Activated B cell treated with CpG ODN at 0.5 μM for 24 hours (primary cell): ENCODE data around the gene RB1. TPM values are rescaled to one million over a fixed set of nuclear protein-coding genes. Genes with fewer than 3 reads are reported as not detected.

ENCODE experiments used
- ATAC-seq: fragments of 200-7000 bp; cut with Tn5 transposase; one replicate; pipeline ENCODE4 v1.10.0; 2021; ENCODE audit warnings: low read depth, mild to moderate bottlenecking, moderate library complexity
- CTCF ChIA-PET: fragments of 350-600 bp; sonication (Branson Sonifier 250); formaldehyde crosslinking; loops from one replicate; lab custom pipeline; 2021; ENCODE audit warnings: antibody characterized with exemption; lab: Charles Lee
- POLR2A ChIA-PET: fragments of 350-600 bp; sonication (Branson Sonifier 250); formaldehyde crosslinking; loops from one replicate; lab custom pipeline; 2021; ENCODE audit warnings: antibody characterized with exemption; lab: Charles Lee
- DNase-seq: peaks from one replicate; pipeline ENCODE4 v3.0.0; 2022
- H3K27ac Mint-ChIP-seq: one replicate; pipeline ENCODE4 v1.8.0; 2020; ENCODE audit warnings: mixed read lengths
- H3K27me3 Mint-ChIP-seq: one replicate; pipeline ENCODE4 v1.8.0; 2021; ENCODE audit warnings: mixed read lengths
- H3K36me3 Mint-ChIP-seq: one replicate; pipeline ENCODE4 v1.8.0; 2021; ENCODE audit warnings: low read depth, mixed read lengths
- H3K4me1 Mint-ChIP-seq: one replicate; pipeline ENCODE4 v1.8.0; 2021; ENCODE audit warnings: mixed read lengths
- H3K4me3 Mint-ChIP-seq: one replicate; pipeline ENCODE4 v1.8.0; 2020; ENCODE audit warnings: mild to moderate bottlenecking, mixed read lengths
- H3K9me3 Mint-ChIP-seq: one replicate; pipeline ENCODE4 v1.8.0; 2020; ENCODE audit warnings: mixed read lengths
- intact Hi-C: fragments of 100-400 bp; cut with micrococcal nuclease; formaldehyde crosslinking; loops from one replicate; pipeline ENCODE4 v1.15.1; 2024
- total RNA-seq: library from RNA; stranded (reverse); gene quantifications from 2 replicates; pipeline ENCODE4 v1.2.3, GENCODE V29; 2022
- TF ChIP-seq, protein P1 (sequence below): fragments of 200-600 bp; IDR thresholded peaks from one replicate; pipeline ENCODE4 v1.8.0; 2022; ENCODE audit warnings: antibody characterized with exemption, mild to moderate bottlenecking

RB1 gene
- total RNA-seq, 1 donor from 2014 or later: 70.5 TPM

DNA sequence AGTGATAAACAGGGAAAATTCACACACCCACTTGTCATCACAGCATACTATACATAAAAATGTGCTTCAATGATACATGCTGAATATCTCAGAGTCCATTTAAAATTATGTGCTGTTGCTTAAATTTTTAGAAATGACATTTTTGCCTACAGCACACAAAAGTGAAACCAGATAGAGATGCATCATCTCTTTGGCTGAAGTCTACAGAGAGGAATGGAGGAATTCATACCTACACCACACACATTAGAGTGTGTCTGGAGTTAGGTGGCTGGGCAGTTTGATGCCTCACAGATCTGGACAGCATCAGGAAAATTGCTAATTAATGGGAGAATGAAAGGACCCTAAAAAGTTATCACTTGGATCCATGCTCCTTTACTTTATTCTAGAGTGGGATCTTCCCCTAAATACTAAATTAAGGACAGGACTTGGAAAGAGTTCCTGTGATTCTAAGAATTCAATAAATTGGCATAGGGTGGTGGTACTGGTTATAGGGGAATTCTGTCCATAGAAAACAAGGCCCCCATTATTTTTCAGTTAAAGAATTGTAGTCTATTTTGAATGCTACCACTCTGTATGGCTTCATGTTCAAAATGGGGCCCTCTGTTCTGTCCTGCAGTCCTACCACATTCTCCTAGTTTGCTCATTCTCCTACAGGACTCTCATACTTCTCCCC lies 188.0 kb downstream of the RB1 start:
- Mint-ChIP-seq H3K9me3 (no peaks in the 10 kb centered on the region), H3K27me3 (no peaks in the 10 kb centered on the region), H3K27ac (peak overlapping the region; percentile 19), H3K36me3 (peaks cover 1% of the 10 kb centered on the region), H3K4me1 (peaks cover 31% of the 10 kb centered on the region), H3K4me3 (no peak overlapping the region)
- no peak for DNase-seq
- ChIA-PET POLR2A (interaction anchor here (1.2 to 2.0 kb wide), 4 partner anchors 14 to 88 kb away, joined by 3 to 20 read pairs (median 11); partner anchors contain the start of gene RCBTB2), CTCF (interaction anchor here (1.0 to 1.4 kb wide), 2 partner anchors 15 to 89 kb away, joined by 4 to 9 read pairs; no protein-coding TSS in a partner anchor)
- intact Hi-C loops: loop anchor here (1.0 to 5.0 kb wide), 7 partner anchors 9 to 299 kb away; no protein-coding TSS in a partner anchor
- ATAC-seq: no peak
- TF ChIP-seq, protein P1, sequence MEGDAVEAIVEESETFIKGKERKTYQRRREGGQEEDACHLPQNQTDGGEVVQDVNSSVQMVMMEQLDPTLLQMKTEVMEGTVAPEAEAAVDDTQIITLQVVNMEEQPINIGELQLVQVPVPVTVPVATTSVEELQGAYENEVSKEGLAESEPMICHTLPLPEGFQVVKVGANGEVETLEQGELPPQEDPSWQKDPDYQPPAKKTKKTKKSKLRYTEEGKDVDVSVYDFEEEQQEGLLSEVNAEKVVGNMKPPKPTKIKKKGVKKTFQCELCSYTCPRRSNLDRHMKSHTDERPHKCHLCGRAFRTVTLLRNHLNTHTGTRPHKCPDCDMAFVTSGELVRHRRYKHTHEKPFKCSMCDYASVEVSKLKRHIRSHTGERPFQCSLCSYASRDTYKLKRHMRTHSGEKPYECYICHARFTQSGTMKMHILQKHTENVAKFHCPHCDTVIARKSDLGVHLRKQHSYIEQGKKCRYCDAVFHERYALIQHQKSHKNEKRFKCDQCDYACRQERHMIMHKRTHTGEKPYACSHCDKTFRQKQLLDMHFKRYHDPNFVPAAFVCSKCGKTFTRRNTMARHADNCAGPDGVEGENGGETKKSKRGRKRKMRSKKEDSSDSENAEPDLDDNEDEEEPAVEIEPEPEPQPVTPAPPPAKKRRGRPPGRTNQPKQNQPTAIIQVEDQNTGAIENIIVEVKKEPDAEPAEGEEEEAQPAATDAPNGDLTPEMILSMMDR: no peak

GRCh38 chr13:48492096-48492440 lies 188.5 kb downstream of the RB1 start:
- TF ChIP-seq, protein P1: no peak
- Mint-ChIP-seq H3K27ac (no peak overlapping the region), H3K27me3 (no peaks in the 10 kb centered on the region), H3K4me3 (no peak overlapping the region), H3K9me3 (no peaks in the 10 kb centered on the region), H3K4me1 (peaks cover 34% of the 10 kb centered on the region), H3K36me3 (peaks cover 1% of the 10 kb centered on the region)
- CTCF ChIA-PET: interaction anchor here (0.5 to 1.4 kb wide), 4 partner anchors 14 to 109 kb away, joined by 3 to 9 read pairs (median 4); no protein-coding TSS in a partner anchor
- DNase-seq: no peak
- POLR2A ChIA-PET: interaction anchor here (1.2 to 2.0 kb wide), 5 partner anchors 9 to 88 kb away, joined by 3 to 20 read pairs (median 8); partner anchors contain the start of gene RCBTB2
- ATAC-seq: peak; percentile 76
- intact Hi-C loops: loop anchor here (1.0 to 5.0 kb wide), 7 partner anchors 8 to 300 kb away; no protein-coding TSS in a partner anchor

DNA sequence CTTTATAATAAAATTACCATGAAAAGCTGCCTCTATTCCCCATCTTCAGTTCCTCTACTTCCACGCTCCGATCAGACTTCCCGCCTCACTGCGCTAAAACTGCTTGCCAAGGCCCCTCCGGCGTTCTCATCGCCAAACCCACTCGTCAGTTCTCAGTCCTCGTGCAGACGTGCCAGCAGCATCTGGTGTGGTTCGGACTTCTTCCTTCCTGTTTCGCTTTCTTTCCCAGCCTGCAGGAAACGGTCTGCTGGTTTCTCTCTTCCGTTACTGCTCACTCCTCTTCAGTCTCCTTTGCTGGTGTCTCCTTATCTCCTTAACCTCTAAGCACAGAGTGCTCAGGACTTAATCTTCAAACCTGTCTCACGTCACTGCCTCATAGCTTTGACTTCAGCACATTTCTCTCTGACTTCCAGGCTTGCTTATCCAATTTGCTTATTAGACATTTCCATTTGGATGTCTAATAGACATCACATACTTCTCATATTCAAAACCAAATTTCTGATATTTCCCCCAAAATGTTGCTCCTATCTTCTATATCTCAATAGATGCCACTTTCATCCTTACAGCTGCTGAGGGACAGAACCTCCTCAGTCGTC lies 189.0 kb downstream of the RB1 start:
- H3K9me3 Mint-ChIP-seq: no peaks in the 10 kb centered on the region
- no peak overlapping the region for H3K27ac Mint-ChIP-seq
- no peaks in the 10 kb centered on the region for H3K36me3 Mint-ChIP-seq
- intact Hi-C loops: loop anchor here (1.0 to 5.0 kb wide), 7 partner anchors 8 to 300 kb away; no protein-coding TSS in a partner anchor
- H3K4me1 Mint-ChIP-seq: peaks cover 34% of the 10 kb centered on the region
- ChIA-PET CTCF (interaction anchor here (0.5 to 1.4 kb wide), 4 partner anchors 14 to 109 kb away, joined by 3 to 9 read pairs (median 4); no protein-coding TSS in a partner anchor), POLR2A (interaction anchor here (1.2 to 2.0 kb wide), 5 partner anchors 8 to 87 kb away, joined by 3 to 20 read pairs (median 8); partner anchors contain the start of gene RCBTB2)
- peak; percentile 60 for DNase-seq
- TF ChIP-seq, protein P1: no peak
- no peaks in the 10 kb centered on the region for H3K27me3 Mint-ChIP-seq
- peak; percentile 89 for ATAC-seq
- no peak overlapping the region for H3K4me3 Mint-ChIP-seq

DNA sequence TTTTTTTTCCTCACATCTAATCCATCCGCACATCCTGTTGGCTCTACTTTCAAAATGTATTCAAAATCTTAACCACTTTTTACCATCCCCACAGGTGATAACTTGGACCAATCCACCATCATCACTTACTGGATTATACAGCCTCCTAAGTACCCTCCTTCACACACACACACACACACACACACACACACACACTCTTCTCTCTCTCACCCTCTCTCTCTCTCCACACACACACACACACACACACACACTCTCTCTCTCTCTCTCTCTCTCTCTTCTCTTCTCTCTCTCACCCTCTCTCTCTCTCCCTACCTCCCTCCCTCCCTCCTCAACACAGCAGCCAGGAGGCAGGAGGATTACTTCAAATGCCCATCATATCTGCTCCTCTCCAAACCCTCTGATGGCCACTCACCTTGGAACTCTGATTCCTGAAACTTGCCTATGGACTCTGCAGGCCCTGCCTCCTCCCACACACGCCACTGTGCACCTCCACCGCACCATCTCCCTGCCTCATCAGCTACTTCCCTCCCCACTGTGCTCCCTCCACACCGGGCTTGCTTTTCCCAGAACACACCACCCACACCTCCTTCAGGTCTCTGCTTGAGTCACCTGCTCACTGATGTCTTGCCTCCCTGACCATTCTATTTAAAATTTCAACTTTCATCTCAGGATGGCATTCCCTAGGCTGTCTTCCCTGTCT lies 189.7 kb downstream of the RB1 start:
- ChIA-PET CTCF (interaction anchor here (1.4 kb wide), 1 partner anchor 87 kb away, joined by 9 read pairs; no protein-coding TSS in a partner anchor), POLR2A (interaction anchor here (1.3 to 2.0 kb wide), 3 partner anchors 7 to 39 kb away, joined by 4 to 20 read pairs (median 14); partner anchors contain the start of gene RCBTB2)
- no peak overlapping the region for H3K4me3 Mint-ChIP-seq
- H3K9me3 Mint-ChIP-seq: no peaks in the 10 kb centered on the region
- no peaks in the 10 kb centered on the region for H3K36me3 Mint-ChIP-seq
- no peaks in the 10 kb centered on the region for H3K27me3 Mint-ChIP-seq
- no peak overlapping the region for H3K27ac Mint-ChIP-seq
- DNase-seq (no peak), ATAC-seq (peak; percentile 3)
- TF ChIP-seq, protein P1: no peak
- intact Hi-C loops: loop anchor here (5.0 kb wide), 1 partner anchor 301 kb away; no protein-coding TSS in a partner anchor
- peaks cover 31% of the 10 kb centered on the region for H3K4me1 Mint-ChIP-seq
